Fibroblast of skin of right quadriceps (primary cell): ENCODE results near the gene ZPBP2.
"Not testable (repeated sequence)": the region's sequence is repeated elsewhere in the genome, so short reads cannot be mapped to it uniquely, and the experiment has no call there.

Source experiments
- DNase-seq: peaks from one replicate; pipeline ENCODE4 v3.0.0-alpha.2; 2013

The ZPBP2 gene

DNA sequence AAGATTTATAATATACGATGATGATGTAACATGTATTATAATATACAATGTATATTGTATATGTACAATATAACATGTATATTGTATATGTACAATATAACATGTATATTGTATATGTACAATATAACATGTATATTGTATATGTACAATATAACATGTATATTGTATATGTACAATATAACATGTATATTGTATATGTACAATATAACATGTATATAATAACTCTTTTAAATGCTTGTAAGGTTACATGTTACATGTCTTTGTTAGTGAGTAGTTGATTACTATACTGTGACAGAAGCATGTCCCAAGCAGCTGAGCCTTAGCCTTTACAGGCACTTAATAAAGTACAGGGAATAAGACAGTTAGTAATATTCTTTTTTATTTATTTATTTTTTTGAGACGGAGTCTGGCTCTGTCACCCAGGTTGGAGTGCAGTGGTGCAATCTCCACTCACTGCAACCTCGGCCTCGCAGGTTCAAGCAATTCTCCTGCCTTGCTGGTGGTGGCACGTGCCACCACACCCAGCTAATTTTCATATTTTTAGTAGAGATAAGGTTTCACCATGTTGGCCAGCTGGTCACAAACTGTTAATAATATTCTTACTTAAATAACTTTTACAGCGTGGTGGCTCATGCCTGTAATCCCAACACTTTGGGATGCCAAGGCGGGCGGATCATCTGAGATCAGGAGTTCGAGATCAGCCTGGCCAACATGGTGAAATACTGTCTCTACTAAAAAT lies 11.9 kb upstream of the ZPBP2 start:
- not testable (repeated sequence) for DNase-seq

DNA sequence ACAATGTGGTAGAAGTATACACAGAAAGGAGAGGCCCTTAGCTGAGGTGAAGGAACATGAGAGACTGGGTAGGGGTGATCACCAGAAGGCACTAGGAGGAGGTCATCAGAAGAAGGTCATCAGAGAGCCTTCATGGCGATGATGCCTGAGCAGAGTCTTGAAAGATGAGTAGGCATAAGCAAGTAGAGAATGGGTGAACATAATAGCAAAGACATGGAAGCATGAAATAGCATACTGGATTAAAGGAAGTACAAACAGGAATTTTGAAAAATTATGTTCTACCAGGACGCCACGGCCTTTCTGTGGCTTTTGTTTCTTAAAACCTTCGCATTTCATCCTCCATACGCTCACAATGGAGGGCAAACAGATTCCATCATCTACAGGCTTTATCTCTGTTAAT lies 6.8 kb upstream of the ZPBP2 start:
- DNase-seq: no peak

DNA sequence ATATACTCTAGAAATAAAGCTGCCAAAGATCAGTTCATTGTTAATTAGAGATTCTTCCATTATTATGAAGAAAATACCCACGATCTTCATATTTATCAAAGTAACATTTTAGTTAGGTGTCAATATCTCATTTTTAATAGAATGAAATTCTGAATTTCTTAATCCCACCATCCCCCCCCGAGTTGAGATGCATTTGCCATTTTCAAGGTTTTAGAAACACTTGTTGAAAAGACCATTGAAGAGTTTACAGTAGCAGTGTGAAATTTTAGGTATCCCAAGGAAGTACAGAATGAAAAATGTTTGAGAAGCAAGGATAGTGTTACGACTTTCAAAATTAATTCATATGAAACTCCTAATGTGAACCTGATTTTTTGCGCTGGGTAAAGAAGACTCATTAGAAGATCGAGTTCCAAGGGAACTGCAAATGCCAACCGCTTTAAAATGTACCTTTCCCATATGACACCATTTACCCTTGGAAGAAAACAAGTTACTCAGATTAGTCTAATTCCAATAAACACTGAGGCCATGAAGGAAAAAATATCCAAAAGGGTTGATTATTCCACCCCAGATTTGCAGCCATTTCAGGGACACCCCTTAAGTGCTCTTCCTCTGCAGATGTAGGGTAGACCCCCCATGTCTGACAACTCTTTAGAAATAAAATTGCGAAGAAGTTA lies 4.6 kb upstream of the ZPBP2 start:
- DNase-seq: no peak

DNA sequence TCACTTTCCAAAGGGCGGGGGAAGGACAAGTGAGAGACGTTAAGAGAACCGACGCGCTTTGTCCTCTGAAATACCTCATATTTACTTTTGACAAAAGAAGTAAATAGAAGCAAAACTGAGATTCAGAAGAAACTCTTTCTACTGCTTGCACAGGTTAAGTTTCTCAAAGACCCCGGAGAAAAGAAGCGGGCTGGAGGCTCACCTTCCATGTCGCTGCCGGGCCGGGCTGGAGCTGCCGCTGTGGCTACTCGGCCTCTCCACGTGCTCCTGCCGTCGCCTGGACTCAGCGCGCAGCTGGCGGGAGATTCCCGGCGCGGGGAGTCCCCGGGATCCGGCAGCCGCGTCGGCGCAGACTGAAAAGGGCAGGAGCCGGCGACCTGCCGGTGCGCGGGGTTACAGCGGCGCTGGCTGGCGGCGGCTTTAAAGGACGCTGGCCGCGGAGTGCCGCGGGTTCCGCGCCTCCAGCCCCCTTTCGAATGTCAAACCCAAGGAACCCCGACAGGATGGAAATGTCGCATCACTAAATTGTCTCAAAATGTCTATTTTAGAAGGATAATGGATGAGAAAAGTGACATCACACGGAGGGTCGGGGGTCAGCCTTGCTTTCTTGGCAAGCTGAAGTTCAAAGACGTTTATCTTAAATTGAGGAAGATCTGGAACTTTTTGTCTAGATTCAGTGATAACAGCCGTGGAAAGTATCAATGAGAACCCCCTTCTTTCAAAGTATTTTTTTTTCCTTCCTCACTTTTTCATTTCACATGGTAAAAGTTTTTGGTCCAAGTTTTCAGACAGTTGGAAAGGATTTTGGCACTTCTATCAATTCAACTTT lies 3.9 kb upstream of the ZPBP2 start, which contains the start of gene IKZF3:
IKZF3 (minus strand) TSS at position 395 of the 829 bp plus-strand sequence; CDS start at position 209, 186 bp downstream.
- peak; percentile 3 for DNase-seq

- no peak for DNase-seq
Observed at GRCh38 chr17:39866013-39866730, 1.8 kb upstream of the ZPBP2 start.

DNA sequence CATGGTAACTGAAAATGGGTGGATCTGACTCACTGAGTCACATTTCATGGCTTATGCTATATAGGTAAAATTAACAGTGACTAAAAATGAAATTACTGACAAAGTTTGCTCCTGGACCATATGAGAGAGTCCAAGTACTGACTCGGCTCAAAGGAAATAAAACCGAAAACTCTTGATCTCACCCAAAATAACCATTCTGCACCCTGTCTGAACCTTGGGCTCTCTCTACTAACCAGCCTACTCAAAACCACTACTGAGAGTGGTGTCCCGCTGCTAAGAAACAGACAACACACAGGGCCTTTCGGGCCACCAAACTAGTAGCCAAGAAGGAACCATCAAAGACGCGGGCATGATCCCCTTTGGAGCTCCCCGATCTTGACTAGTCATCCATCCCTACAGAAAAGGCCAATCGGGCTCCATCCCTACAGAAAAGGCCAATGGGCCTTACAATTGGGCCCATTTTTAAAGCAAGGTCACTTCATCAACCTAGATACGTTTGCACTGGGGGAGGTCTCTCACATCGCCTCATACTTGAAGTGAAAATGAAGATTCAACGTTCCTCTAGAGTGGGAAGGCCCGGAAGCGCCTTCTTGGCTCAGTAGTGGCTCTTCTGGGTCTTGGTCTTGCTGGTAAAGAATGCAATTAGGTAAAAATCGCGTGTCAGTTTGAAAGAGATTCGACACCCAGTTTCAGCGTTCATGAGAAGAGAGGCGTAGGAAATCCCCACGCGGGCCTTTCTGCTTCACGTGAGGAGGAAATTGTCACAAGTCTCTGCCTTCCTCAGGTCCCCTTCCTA lies 720 bp upstream of the ZPBP2 start:
- DNase-seq: no peak

GRCh38 chr17:39868554-39868942 lies 546 bp downstream of the ZPBP2 start:
- no peak for DNase-seq

DNA sequence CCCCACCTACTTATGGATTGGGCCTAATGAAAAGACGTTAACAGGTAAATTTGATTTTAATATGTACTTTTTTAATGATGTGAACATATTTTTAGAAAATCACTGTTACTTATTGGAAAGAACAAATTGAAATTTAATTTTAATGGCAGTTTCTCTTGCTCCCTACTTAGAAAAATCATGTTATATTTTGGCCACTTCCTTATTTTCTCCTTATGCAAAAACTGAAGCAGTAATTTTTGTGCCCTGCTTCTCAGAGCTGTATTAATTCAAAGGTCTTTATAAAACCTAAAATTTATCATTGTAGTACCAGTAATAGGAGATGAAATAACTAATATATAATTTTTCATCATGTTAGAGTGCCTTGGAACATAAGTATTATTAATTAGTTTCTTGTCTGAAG lies 2.8 kb downstream of the ZPBP2 start:
- DNase-seq: no peak

- DNase-seq: no peak
Observed at GRCh38 chr17:39871801-39872200, 3.8 kb downstream of the ZPBP2 start.

- peak; percentile 31 for DNase-seq
Observed at GRCh38 chr17:39872751-39873150, 4.7 kb downstream of the ZPBP2 start.

GRCh38 chr17:39886102-39886501 lies 18.1 kb downstream of the ZPBP2 start:
- DNase-seq: not testable (repeated sequence)

- DNase-seq: no peak
Observed at GRCh38 chr17:39887078-39887477, 19.1 kb downstream of the ZPBP2 start.

DNA sequence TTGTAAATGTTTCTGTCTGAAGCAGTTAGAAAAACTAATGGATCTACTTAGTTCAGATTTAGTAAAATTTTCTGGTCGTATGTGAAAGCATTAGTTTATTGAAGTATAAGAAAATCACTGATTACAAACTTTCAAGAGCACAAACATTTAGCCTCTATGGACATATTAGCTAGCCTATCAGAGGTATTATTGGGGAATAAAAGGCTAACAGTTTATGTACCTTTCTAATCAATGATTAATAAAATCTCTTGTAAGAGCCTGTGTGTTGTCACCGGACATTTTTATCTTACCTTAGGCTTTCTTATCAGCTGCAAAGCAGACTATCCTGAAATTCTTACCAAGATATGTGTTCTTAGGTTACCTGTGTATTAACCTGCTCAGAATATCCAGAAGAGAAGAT lies 21.2 kb downstream of the ZPBP2 start:
- no peak for DNase-seq

GRCh38 chr17:39894681-39895376 lies 26.8 kb downstream of the ZPBP2 start:
- DNase-seq: no peak

DNA sequence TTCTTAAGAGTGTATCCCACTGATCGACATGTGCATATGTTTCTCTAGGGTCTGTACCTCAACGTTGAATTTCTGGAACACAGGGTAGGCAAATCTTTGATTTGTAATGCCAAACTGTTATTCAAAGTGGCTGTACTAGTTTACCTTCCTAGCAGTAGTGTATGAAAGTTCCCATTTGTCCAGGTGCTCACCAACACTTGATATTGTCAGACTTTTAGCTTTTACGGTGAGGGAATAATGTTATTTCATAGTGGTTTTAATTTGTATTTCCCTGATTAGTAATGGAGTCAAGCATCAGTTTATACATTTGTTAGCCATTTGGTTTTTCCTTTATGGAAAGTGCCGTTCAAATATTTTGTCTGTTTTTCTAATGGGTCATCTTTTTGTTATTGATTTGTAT lies 30.1 kb downstream of the ZPBP2 start:
- DNase-seq: no peak

GRCh38 chr17:39899215-39899614 lies 31.2 kb downstream of the ZPBP2 start:
- no peak for DNase-seq

DNA sequence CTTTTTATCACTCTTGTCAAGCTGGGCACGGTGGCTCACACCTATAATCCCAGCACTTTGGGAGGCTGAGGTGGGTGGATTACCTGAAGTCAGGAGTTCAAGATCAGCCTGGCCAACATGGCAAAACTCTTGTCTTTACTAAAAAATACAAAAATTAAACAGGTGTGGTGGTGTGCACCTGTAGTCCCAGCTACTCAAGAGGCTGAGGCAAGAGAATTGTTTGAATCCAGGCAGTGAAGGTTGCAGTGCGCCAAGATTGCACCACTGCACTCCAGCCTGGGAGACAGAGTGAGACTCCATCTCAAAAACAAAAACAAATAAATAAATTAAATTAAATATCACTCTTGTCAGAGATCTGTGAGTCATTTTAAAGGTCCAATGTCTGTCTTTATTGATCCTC lies 34.0 kb downstream of the ZPBP2 start:
- DNase-seq: not testable (repeated sequence)

- peak; percentile 46 for DNase-seq
Observed at GRCh38 chr17:39903158-39903884, 35.3 kb downstream of the ZPBP2 start.

- no peak for DNase-seq
Observed at GRCh38 chr17:39904990-39905288, 36.9 kb downstream of the ZPBP2 start.

- DNase-seq: no peak
Observed at GRCh38 chr17:39908789-39909352, 40.9 kb downstream of the ZPBP2 start.

- no peak for DNase-seq
Observed at GRCh38 chr17:39913989-39914388, 46.0 kb downstream of the ZPBP2 start.
